GM18502 (cell line): ENCODE measurements around the gene C1orf21.

ENCODE experiments used
- ATAC-seq: cut with Tn5 transposase; IDR thresholded peaks from one replicate; pipeline ENCODE4 v1.9.1; 2021; ENCODE audit warnings: mild to moderate bottlenecking; ENCODE audit not compliant: unreplicated experiment, poor library complexity

Gene C1orf21

GRCh38 chr1:184385865-184386311, 941 bp upstream of the C1orf21 start:
- ATAC-seq, result no peak

- no peak for ATAC-seq
Observed at GRCh38 chr1:184387069-184387475, 243 bp downstream of the C1orf21 start.

GRCh38 chr1:184387476-184388318, 868 bp downstream of the C1orf21 start:
- no peak for ATAC-seq

GRCh38 chr1:184388319-184388889, 1.6 kb downstream of the C1orf21 start:
- no peak for ATAC-seq

GRCh38 chr1:184388971-184389370, 2.1 kb downstream of the C1orf21 start:
- ATAC-seq, result no peak

GRCh38 chr1:184389446-184389845, 2.6 kb downstream of the C1orf21 start:
- ATAC-seq, result no peak

- ATAC-seq, result no peak
Observed at GRCh38 chr1:184390889-184391288, 4.1 kb downstream of the C1orf21 start.

GRCh38 chr1:184392067-184392466, 5.2 kb downstream of the C1orf21 start:
- no peak for ATAC-seq

- no peak for ATAC-seq
Observed at GRCh38 chr1:184392779-184393522, 6.1 kb downstream of the C1orf21 start.

GRCh38 chr1:184393962-184394361, 7.1 kb downstream of the C1orf21 start:
- no peak for ATAC-seq

- no peak for ATAC-seq
Observed at GRCh38 chr1:184395370-184395769, 8.5 kb downstream of the C1orf21 start.

DNA sequence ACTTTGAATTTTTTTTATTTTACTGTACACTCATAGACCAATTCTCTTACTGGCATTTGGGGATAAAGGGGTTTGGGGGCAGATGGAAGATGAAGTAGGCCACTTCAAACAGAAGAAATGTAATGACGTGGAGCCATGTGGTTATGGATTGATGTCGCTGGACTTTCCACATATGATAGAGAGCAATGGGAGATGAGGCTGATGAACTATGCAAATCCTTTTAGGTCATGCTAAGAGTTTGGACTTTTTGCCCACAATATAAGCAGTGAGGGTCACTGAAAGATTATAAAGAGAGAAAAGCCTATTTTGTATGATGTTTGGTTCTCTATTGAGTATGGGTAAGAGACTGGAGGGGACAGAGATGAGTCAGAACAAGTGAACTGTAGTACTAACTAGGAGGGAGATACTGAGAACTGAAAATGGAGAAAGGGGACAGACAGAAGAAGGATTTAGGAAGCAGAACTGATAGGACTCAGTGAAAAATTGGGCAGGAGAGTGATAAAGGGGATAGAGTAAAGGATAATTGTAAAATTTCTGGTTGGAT, 9.2 kb downstream of the C1orf21 start:
- ATAC-seq, result no peak

- no peak for ATAC-seq
Observed at GRCh38 chr1:184399192-184399847, 12.5 kb downstream of the C1orf21 start.

- no peak for ATAC-seq
Observed at GRCh38 chr1:184403961-184404726, 17.3 kb downstream of the C1orf21 start.

GRCh38 chr1:184404727-184405027, 17.8 kb downstream of the C1orf21 start:
- ATAC-seq, result no peak

DNA sequence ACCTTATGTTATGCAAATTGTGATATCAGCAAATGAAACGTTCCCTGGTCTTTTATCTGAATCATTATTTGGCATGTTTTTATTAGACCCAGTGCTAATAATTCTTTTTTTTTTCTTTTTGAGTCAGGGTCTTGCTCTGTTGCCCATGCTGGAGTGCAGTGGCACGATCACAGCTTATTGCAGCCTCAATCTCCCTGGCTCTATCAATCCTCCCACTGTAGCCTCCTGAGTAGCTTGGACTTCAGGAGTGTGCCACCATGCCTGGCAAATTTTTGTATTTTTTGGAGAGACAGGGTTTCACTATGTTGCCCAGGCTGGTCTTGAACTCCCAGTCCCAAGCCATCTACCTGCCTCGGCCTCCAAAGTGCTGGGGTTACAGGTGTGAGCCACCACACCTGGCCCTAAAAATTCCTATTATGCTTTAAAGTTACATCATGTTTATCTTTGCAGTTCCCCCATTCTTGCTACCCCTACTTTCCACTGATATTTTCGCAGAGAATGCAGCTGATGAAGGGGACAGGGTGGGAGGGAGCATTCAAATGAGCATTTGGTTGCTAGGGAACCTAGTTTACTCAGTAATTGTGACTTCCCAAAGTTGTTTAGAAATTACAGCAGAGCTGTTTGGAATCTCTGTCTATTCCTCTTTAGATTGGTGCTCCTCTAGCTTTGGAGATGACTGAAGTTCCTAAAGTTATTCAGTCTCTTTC, 18.4 kb downstream of the C1orf21 start:
- no peak for ATAC-seq

GRCh38 chr1:184405801-184406142, 18.9 kb downstream of the C1orf21 start:
- ATAC-seq, result no peak

- ATAC-seq, result no peak
Observed at GRCh38 chr1:184406479-184406878, 19.6 kb downstream of the C1orf21 start.

DNA sequence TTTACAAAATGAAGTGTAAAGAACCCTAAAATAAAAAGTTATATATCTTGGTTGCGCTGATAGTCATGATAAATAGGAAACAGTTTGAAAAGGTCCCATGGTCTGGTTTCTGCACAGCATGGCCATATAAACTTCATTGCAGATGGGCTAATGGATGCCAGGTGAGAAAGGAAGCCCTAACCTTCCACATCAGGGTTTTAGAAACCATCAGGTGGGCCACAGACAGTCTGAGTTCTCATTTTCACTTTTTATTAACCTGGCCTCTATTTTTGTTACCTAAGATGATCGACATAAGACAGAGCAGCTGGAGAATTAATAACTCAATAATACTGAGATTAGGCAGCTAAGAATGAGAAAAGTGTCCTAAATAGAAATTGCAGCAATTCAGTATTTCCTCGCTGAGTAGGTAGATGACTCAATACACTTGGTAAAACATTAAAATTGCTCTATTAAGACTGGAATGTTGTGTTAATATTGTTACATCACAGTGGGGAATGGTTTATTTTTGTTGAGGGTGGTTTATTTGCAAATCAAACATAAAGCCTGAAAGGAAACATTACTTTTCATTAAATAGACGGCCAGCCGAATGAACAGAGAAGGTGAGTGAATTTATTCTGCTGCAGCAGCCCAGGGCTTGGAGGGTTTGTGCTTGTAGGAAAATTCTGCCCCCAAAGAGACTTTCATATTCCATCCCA, 21.1 kb downstream of the C1orf21 start:
- ATAC-seq, result no peak
